ENCODE results near the gene LFNG. TPM values are rescaled to one million over a fixed set of nuclear protein-coding genes. Genes with fewer than 3 reads are reported as not detected.

Gene LFNG
- total RNA-seq, 2 experiments from 2014 or later = 19.7 to 22.7 TPM

GRCh38 chr7:2541291-2542010 is 21.9 kb downstream of the LFNG start:
- no peak overlapping the region for H3K27ac Mint-ChIP-seq
- no peaks in the 10 kb centered on the region for H3K9me3 Mint-ChIP-seq
- intact Hi-C loops (cut with micrococcal nuclease) = no loop called here
- no peak for DNase-seq
- no peak overlapping the region for H3K4me3 Mint-ChIP-seq
- CTCF ChIA-PET = interaction anchor here (0.9 kb wide), 1 partner anchor 92 kb away, joined by 3 read pairs; no protein-coding TSS in a partner anchor
- H3K27me3 Mint-ChIP-seq (ENCODE audit: low read depth) = no peaks in the 10 kb centered on the region
- peaks cover 12% of the 10 kb centered on the region for H3K36me3 Mint-ChIP-seq (ENCODE audit: low read depth)
- no peaks in the 10 kb centered on the region for H3K4me1 Mint-ChIP-seq (ENCODE audit: low read depth)

DNA sequence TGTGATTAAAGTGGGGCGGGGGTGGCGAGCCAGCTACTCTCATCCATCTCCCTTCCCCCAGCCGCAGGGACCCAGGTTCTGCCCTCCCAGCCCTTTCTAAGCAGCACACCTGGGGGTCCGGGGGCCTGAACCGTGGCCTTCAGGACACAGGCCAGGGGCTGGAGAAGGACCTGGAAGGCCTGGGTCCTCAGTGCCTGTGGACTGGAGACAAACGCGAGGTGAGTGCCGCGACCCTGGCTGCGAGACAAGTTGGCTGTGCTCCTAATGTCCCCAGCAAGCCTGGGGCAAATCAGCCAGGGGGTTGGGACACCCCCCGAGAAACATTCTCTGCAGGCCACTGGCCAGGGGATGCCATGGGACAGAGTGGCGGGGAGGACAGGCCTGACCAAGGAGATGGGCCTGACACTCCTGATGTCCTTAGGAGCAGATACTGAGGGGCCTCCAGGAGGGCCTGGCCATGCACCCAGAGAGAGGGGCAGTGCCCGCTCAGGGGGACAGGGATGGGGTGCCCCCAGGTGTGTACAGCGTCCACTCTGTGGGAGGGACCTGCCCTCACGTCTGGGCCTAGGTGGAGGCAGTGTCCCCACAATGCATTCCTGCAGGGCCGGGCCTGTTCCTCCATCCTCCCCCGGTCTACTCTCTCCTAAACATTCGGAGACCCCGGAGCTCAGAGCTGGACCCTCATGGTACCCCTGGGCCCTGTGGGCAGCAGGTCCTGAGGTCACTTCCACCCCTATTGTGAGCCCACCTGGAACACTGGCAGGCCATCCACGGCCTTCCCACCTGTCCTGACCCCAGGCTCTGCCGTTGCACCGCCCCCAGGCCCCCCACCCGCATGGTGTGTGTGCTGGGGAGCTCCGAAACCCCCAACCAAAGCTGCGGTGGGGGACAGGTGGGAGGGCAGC is 22.7 kb downstream of the LFNG start:
- intact Hi-C loops (cut with micrococcal nuclease) = no loop called here
- CTCF ChIA-PET = no interaction called here
- Mint-ChIP-seq H3K4me1 (ENCODE audit: low read depth) (no peaks in the 10 kb centered on the region), H3K27ac (no peak overlapping the region), H3K9me3 (no peaks in the 10 kb centered on the region), H3K27me3 (ENCODE audit: low read depth) (no peaks in the 10 kb centered on the region), H3K4me3 (no peak overlapping the region), H3K36me3 (ENCODE audit: low read depth) (peaks cover 16% of the 10 kb centered on the region)
- DNase-seq = no peak

- peaks cover 20% of the 10 kb centered on the region for H3K36me3 Mint-ChIP-seq (ENCODE audit: low read depth)
- H3K4me3 Mint-ChIP-seq = no peak overlapping the region
- H3K27me3 Mint-ChIP-seq (ENCODE audit: low read depth) = no peaks in the 10 kb centered on the region
- H3K9me3 Mint-ChIP-seq = no peaks in the 10 kb centered on the region
- H3K27ac Mint-ChIP-seq = no peak overlapping the region
- CTCF ChIA-PET = no interaction called here
- no peaks in the 10 kb centered on the region for H3K4me1 Mint-ChIP-seq (ENCODE audit: low read depth)
- DNase-seq = no peak
- intact Hi-C loops (cut with micrococcal nuclease) = no loop called here
Observed at GRCh38 chr7:2542916-2543871, 23.6 kb downstream of the LFNG start.

DNA sequence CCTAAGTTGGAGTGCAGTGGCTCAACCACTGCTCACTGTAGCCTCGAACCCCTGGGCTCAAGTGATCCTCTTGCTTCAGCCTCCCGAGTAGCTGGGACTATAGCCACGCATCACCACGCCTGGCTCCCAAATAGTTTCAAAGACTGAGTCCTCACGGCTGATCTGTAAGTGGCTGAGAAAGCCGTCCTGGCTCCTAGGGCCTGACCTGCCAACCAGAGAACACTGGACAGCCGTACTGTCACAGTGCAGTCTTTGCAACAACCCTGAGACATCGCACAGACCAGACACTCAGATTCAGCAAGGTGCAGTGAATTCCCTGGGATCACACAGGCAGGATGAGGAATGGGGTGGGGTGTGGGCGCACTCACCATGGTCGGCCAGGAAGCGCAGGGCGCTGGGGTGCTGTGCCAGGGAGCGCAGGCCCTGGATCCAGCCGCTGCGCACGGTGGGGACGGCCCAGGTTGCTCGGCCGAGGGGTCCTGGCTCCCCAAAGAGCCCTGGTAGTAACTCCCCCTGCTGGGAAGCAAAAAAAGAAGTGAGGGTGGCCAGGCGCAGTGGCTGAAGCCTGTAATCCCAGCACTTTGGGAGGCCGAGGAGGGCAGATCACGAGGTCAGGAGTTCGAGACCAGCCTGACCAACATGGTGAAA is 25.1 kb downstream of the LFNG start:
- CTCF ChIA-PET = interaction anchor here (2.1 kb wide), 1 partner anchor 76 kb away, joined by 4 read pairs; no protein-coding TSS in a partner anchor
- Mint-ChIP-seq H3K27ac (no peak overlapping the region), H3K9me3 (no peaks in the 10 kb centered on the region)

GRCh38 chr7:2545746-2546425 is 26.3 kb downstream of the LFNG start:
- Mint-ChIP-seq H3K27ac (no peak overlapping the region), H3K4me1 (ENCODE audit: low read depth) (peaks cover 9% of the 10 kb centered on the region), H3K4me3 (no peak overlapping the region), H3K27me3 (ENCODE audit: low read depth) (no peaks in the 10 kb centered on the region), H3K9me3 (no peaks in the 10 kb centered on the region), H3K36me3 (ENCODE audit: low read depth) (peaks cover 23% of the 10 kb centered on the region)
- no peak for DNase-seq
- intact Hi-C loops (cut with micrococcal nuclease) = no loop called here
- CTCF ChIA-PET = interaction anchor here (2.1 kb wide), 1 partner anchor 78 kb away, joined by 4 read pairs; no protein-coding TSS in a partner anchor

More for the DNA sequence above, 25.1 kb downstream of the LFNG start:
- intact Hi-C loops (cut with micrococcal nuclease) = no loop called here
- DNase-seq = no peak
- peaks cover 23% of the 10 kb centered on the region for H3K36me3 Mint-ChIP-seq (ENCODE audit: low read depth)
- no peak overlapping the region for H3K4me3 Mint-ChIP-seq
- H3K27me3 Mint-ChIP-seq (ENCODE audit: low read depth) = no peaks in the 10 kb centered on the region
- H3K4me1 Mint-ChIP-seq (ENCODE audit: low read depth) = peaks cover 5% of the 10 kb centered on the region

- DNase-seq = no peak
- no peaks in the 10 kb centered on the region for H3K9me3 Mint-ChIP-seq
- intact Hi-C loops (cut with micrococcal nuclease) = no loop called here
- H3K4me1 Mint-ChIP-seq (ENCODE audit: low read depth) = peaks cover 9% of the 10 kb centered on the region
- CTCF ChIA-PET = interaction anchor here (2.1 kb wide), 1 partner anchor 79 kb away, joined by 4 read pairs; no protein-coding TSS in a partner anchor
- peaks cover 24% of the 10 kb centered on the region for H3K36me3 Mint-ChIP-seq (ENCODE audit: low read depth)
- no peak overlapping the region for H3K27ac Mint-ChIP-seq
- H3K4me3 Mint-ChIP-seq = no peak overlapping the region
- H3K27me3 Mint-ChIP-seq (ENCODE audit: low read depth) = no peaks in the 10 kb centered on the region
Observed at GRCh38 chr7:2546776-2547586, 27.4 kb downstream of the LFNG start.

- intact Hi-C loops (cut with micrococcal nuclease) = no loop called here
- H3K4me3 Mint-ChIP-seq = no peak overlapping the region
- H3K27me3 Mint-ChIP-seq (ENCODE audit: low read depth) = no peaks in the 10 kb centered on the region
- no peak overlapping the region for H3K27ac Mint-ChIP-seq
- H3K36me3 Mint-ChIP-seq (ENCODE audit: low read depth) = peaks cover 24% of the 10 kb centered on the region
- no peak for DNase-seq
- no peaks in the 10 kb centered on the region for H3K9me3 Mint-ChIP-seq
- H3K4me1 Mint-ChIP-seq (ENCODE audit: low read depth) = peaks cover 26% of the 10 kb centered on the region
- CTCF ChIA-PET = no interaction called here
Observed at GRCh38 chr7:2551418-2551817, 31.8 kb downstream of the LFNG start.

DNA sequence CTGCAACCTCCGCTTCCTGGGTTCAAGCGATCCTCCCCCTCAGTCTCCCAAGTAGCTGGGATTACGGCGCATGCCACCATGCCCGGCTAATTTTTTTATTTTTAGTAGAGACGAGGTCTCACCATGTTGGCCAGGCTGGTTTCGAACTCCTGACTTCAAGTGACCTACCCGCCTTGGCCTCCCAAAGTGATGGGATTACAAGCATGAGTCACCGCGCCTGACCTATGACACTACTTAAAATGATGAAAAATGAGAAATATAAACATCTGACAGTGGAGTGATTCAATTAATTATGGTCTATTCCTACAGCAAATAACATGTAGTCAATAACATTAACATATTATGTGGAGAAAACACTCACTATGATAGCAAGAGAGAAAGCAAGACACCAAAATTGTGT is 33.5 kb downstream of the LFNG start:
- peaks cover 29% of the 10 kb centered on the region for H3K4me1 Mint-ChIP-seq (ENCODE audit: low read depth)
- intact Hi-C loops (cut with micrococcal nuclease) = no loop called here
- no peak for DNase-seq
- no peaks in the 10 kb centered on the region for H3K27me3 Mint-ChIP-seq (ENCODE audit: low read depth)
- CTCF ChIA-PET = no interaction called here
- H3K36me3 Mint-ChIP-seq (ENCODE audit: low read depth) = peaks cover 17% of the 10 kb centered on the region
- no peak overlapping the region for H3K4me3 Mint-ChIP-seq
- H3K27ac Mint-ChIP-seq = no peak overlapping the region
- no peaks in the 10 kb centered on the region for H3K9me3 Mint-ChIP-seq

- H3K9me3 Mint-ChIP-seq = no peaks in the 10 kb centered on the region
Observed at GRCh38 chr7:2553831-2554581, 34.4 kb downstream of the LFNG start.

GRCh38 chr7:2554661-2555111 is 35.1 kb downstream of the LFNG start:
- H3K9me3 Mint-ChIP-seq = no peaks in the 10 kb centered on the region
- H3K4me1 Mint-ChIP-seq (ENCODE audit: low read depth) = peaks cover 26% of the 10 kb centered on the region
- no peaks in the 10 kb centered on the region for H3K27me3 Mint-ChIP-seq (ENCODE audit: low read depth)
- no peak for DNase-seq
- intact Hi-C loops (cut with micrococcal nuclease) = loop anchor here (1.0 to 5.0 kb wide), 9 partner anchors 24 to 322 kb away; partner anchors contain the start of genes CHST12, GRIFIN, MAD1L1 and SNX8
- CTCF ChIA-PET = interaction anchor here (0.9 kb wide), 1 partner anchor 155 kb away, joined by 6 read pairs; no protein-coding TSS in a partner anchor
- H3K4me3 Mint-ChIP-seq = peak overlapping the region; percentile 86
- H3K27ac Mint-ChIP-seq = peak overlapping the region; percentile 75
- H3K36me3 Mint-ChIP-seq (ENCODE audit: low read depth) = peaks cover 13% of the 10 kb centered on the region

More at GRCh38 chr7:2553831-2554581, 34.4 kb downstream of the LFNG start:
- DNase-seq = no peak
- H3K36me3 Mint-ChIP-seq (ENCODE audit: low read depth) = peaks cover 16% of the 10 kb centered on the region
- peaks cover 31% of the 10 kb centered on the region for H3K4me1 Mint-ChIP-seq (ENCODE audit: low read depth)
- H3K4me3 Mint-ChIP-seq = peak overlapping the region; percentile 86
- no peak overlapping the region for H3K27ac Mint-ChIP-seq
- intact Hi-C loops (cut with micrococcal nuclease) = loop anchor here (2.0 kb wide), 1 partner anchor 151 kb away; the partner anchor contains the start of gene CHST12
- CTCF ChIA-PET = interaction anchor here (0.9 kb wide), 1 partner anchor 154 kb away, joined by 6 read pairs; no protein-coding TSS in a partner anchor
- no peaks in the 10 kb centered on the region for H3K27me3 Mint-ChIP-seq (ENCODE audit: low read depth)
